Tibial nerve (tissue), 4 donors: ENCODE data around the gene TMEM183A. TPM values are rescaled to one million over a fixed set of nuclear protein-coding genes. Genes with fewer than 3 reads are reported as not detected.
"Not testable (repeated sequence)": the region's sequence is repeated elsewhere in the genome, so short reads cannot be mapped to it uniquely, and the experiment has no call there.

Source experiments
- DNase-seq, 2 donors: peaks; one replicate each; pipeline ENCODE4 v3.0.0-alpha.2; 2019; ENCODE audit warnings: low spot score in 2 of 2
- H3K27ac ChIP-seq, 4 donors: fragments of 200-600 bp; sonication (generic) in 3 of 4; one replicate each; pipeline ENCODE4 v1.5.1; 2017 to 2019; ENCODE audit warnings: mild to moderate bottlenecking in 1 of 4
- H3K27me3 ChIP-seq, 2 donors: fragments of 200-600 bp; sonication (generic) in 1 of 2; one replicate each; pipeline versions ENCODE4 v1.5.1 to v1.6.0; 2017 to 2019
- H3K36me3 ChIP-seq, 3 donors: fragments of 200-600 bp; sonication (generic); one replicate each; pipeline ENCODE4 v1.5.1; 2018 to 2019
- H3K4me1 ChIP-seq, 4 donors: fragments of 200-600 bp; sonication (generic) in 3 of 4; one replicate each; pipeline ENCODE4 v1.5.1; 2017 to 2019
- H3K4me3 ChIP-seq, 4 donors: fragments of 200-600 bp; sonication (generic) in 3 of 4; one replicate each; pipeline ENCODE4 v1.5.1; 2017 to 2019; ENCODE audit warnings: mild to moderate bottlenecking in 1 of 4, moderate library complexity in 1 of 4
- H3K9me3 ChIP-seq, 4 donors: fragments of 200-600 bp; sonication (generic) in 3 of 4; one replicate each; pipeline ENCODE4 v1.5.1; 2017 to 2019
- CTCF ChIP-seq, 5 experiments: fragments of 200-600 bp in 3 of 5; fragments of 450-650 bp in 2 of 5; sonication (generic) in 3 of 5; IDR thresholded peaks; one replicate each; pipeline ENCODE4 v1.5.1; 2016 to 2019; ENCODE audit warnings: antibody characterized with exemption in 5 of 5, mild to moderate bottlenecking in 3 of 5, moderate library complexity in 2 of 5
- EP300 ChIP-seq, 2 donors: sonication (generic); formaldehyde crosslinking; IDR thresholded peaks; one replicate each; pipeline ENCODE4 v1.6.1; 2017; ENCODE audit warnings: antibody characterized with exemption in 2 of 2, mild to moderate bottlenecking in 1 of 2
- POLR2A ChIP-seq, 2 donors: fragments of 450-650 bp; IDR thresholded peaks; one replicate each; pipeline ENCODE4 v1.6.1; 2017; ENCODE audit warnings: antibody characterized with exemption in 2 of 2, mild to moderate bottlenecking in 2 of 2, moderate library complexity in 2 of 2
- WGBS, 2 donors: methylation state at CpG; one replicate each; pipeline ENCODE4 v1.1.5; 2018; 5-methylcytosine and 5-hydroxymethylcytosine counted together
- total RNA-seq, 4 donors: library from RNA; depleted of rRNA; stranded (reverse); fragments of >200 nt; gene quantifications; one replicate each; pipeline ENCODE4 v1.1.0, GENCODE V29; 2016

The TMEM183A gene
- total RNA-seq, 4 donors from 2014 or later = 64.3 to 80.6 (median 74.7) TPM

DNA sequence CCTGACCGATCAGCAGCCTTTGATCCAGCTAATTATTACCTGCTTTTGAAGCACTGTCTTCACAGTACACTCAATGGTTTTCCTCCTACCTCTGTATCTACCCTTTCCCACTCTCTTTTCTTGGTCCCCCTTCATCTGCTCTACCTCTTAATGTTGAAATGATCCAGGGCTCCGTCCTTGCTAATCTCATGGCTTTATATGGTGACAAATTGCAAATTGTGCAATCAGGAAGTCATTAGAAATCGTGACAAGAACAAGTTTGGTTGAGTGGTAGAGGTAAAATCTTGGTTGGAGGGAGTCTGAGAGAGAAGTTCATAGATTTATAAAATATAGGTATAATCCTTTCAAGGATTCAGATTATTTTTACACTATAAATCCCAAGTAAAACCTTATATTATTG is 30.5 kb upstream of the TMEM183A start:
- Histone ChIP-seq H3K27me3 (peaks cover 0 to 4% of the 10 kb centered on the region in 2 donors), H3K4me1 (no peaks in the 10 kb centered on the region), H3K36me3 (no peaks in the 10 kb centered on the region), H3K4me3 (no peak overlapping the region), H3K27ac (no peak overlapping the region), H3K9me3 (no peaks in the 10 kb centered on the region)
- TF ChIP-seq EP300 (IDR thresholded peaks at IDR 0.05) = no peak
- no peak for TF ChIP-seq POLR2A (IDR thresholded peaks at IDR 0.05)
- no peak for TF ChIP-seq CTCF (IDR thresholded peaks at IDR 0.05)
- DNase-seq = no peak
- WGBS, 2 donors = 48 to 49% methylated on average over 3 of the region's 3 CpGs

DNA sequence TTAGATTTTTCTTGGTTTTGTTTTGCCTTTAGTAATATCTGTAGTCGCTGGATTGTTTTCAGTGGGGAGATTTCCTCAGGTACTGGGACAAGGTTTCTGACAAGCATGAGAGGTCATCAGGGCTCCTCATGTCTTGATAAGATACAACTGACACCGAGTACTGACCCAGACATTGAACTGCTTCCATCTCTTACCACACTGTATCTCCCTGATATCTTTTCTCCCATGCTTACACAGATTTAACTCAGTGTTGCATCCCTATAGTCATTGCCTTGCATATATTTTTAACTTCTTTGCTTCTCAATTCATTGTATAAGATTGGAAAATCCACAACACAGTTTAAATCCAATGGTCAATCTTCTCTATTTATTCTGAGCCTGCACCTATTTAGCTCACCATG is 27.7 kb upstream of the TMEM183A start:
- H3K36me3 ChIP-seq = no peaks in the 10 kb centered on the region
- H3K27me3 ChIP-seq = peaks cover 0 to 4% of the 10 kb centered on the region in 2 donors
- H3K27ac ChIP-seq = no peak overlapping the region
- DNase-seq = no peak
- no peaks in the 10 kb centered on the region for H3K4me1 ChIP-seq
- TF ChIP-seq POLR2A (IDR thresholded peaks at IDR 0.05) (no peak), EP300 (IDR thresholded peaks at IDR 0.05) (no peak), CTCF (IDR thresholded peaks at IDR 0.05) (no peak)
- H3K9me3 ChIP-seq = no peaks in the 10 kb centered on the region
- no peak overlapping the region for H3K4me3 ChIP-seq
- WGBS, 2 donors = 82 to 89% methylated on average over 2 of the region's 2 CpGs

DNA sequence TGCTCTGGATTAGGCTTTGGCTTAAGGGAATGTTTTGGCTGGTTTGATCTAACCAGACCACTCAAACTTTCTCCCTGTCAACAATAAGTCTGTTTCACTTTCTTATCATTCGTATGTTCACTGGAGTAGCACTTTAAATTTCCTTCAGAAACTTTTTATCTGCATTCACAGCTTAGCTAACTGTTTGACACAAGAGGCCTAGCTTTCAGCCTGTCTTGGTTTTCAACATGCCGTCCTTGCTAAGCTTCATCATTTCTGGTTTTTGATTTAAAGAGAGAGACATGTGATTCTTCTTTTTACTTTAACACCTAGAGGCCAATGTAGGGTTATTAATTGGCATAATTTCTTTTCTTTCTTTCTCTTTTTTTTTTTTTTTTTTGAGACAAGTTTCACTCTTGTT is 25.2 kb upstream of the TMEM183A start:
- WGBS, 2 donors = 68 to 76% methylated on average over 2 of the region's 2 CpGs
- no peak overlapping the region for H3K27ac ChIP-seq
- H3K4me1 ChIP-seq = no peaks in the 10 kb centered on the region
- H3K27me3 ChIP-seq = peaks cover 0 to 4% of the 10 kb centered on the region in 2 donors
- no peak for DNase-seq
- TF ChIP-seq EP300 (IDR thresholded peaks at IDR 0.05) (no peak), CTCF (IDR thresholded peaks at IDR 0.05) (no peak), POLR2A (IDR thresholded peaks at IDR 0.05) (no peak)
- no peak overlapping the region for H3K4me3 ChIP-seq
- H3K36me3 ChIP-seq = no peaks in the 10 kb centered on the region
- no peaks in the 10 kb centered on the region for H3K9me3 ChIP-seq

GRCh38 chr1:202982715-202983430 is 24.3 kb upstream of the TMEM183A start:
- no peaks in the 10 kb centered on the region for H3K9me3 ChIP-seq
- H3K27ac ChIP-seq = no peak overlapping the region
- 82 to 90% methylated on average over 3 of the region's 3 CpGs for WGBS, 2 donors
- no peaks in the 10 kb centered on the region for H3K4me1 ChIP-seq
- no peaks in the 10 kb centered on the region for H3K36me3 ChIP-seq
- TF ChIP-seq POLR2A (IDR thresholded peaks at IDR 0.05) (no peak), EP300 (IDR thresholded peaks at IDR 0.05) (no peak), CTCF (IDR thresholded peaks at IDR 0.05) (no peak)
- DNase-seq = no peak
- no peak overlapping the region for H3K4me3 ChIP-seq
- H3K27me3 ChIP-seq = peaks cover 0 to 4% of the 10 kb centered on the region in 2 donors

GRCh38 chr1:202986120-202986519 is 21.1 kb upstream of the TMEM183A start:
- DNase-seq, H3K9me3 ChIP-seq, H3K27me3 ChIP-seq, H3K4me1 ChIP-seq, H3K27ac ChIP-seq, H3K36me3 ChIP-seq, H3K4me3 ChIP-seq: not testable (repeated sequence)
- WGBS, 2 donors = 74 to 80% methylated on average over 9 of the region's 9 CpGs
